K562 (cell line): ENCODE data around the gene POLR2L. TPM values are rescaled to one million over a fixed set of nuclear protein-coding genes. Genes with fewer than 3 reads are reported as not detected.
A peak's percentile ranks its signal among the peaks of the same experiment; 100 is the strongest.

ENCODE experiments used
- ATF1 ChIP-seq, 2 experiments: fragments of 450-650 bp in 1 of 2; IDR thresholded peaks; 2 replicates each; pipeline ENCODE4 v1.6.1; 2016; ENCODE audit warnings: missing compliant biosample characterization in 1 of 2, missing genetic modification characterization in 1 of 2
- BMI1 ChIP-seq: fragments of 150-350 bp; IDR thresholded peaks from 2 replicates; pipeline ENCODE4 v1.6.1; 2014; ENCODE audit warnings: low read length
- CHD4 ChIP-seq: fragments of 200-600 bp; sonication (generic); IDR thresholded peaks from 3 replicates; pipeline ENCODE4 v1.6.1; 2012; ENCODE audit warnings: low read depth, mild to moderate bottlenecking, mixed read lengths, low read length, inconsistent platforms; ENCODE audit not compliant: insufficient read depth, insufficient replicate concordance, poor library complexity, severe bottlenecking
- CREB1 ChIP-seq, 2 experiments: sonication (generic) in 1 of 2; formaldehyde crosslinking in 1 of 2; IDR thresholded peaks; 2 replicates each; pipeline versions ENCODE4 v1.6.1 to v1.8.0; 2012 to 2022; ENCODE audit warnings: inconsistent platforms in 1 of 2, mild to moderate bottlenecking in 1 of 2, missing genetic modification reagents in 1 of 2, moderate library complexity in 1 of 2
- ELF1 ChIP-seq: fragments of 200-800 bp; sonication (Bioruptor generic); IDR thresholded peaks from 2 replicates; pipeline ENCODE4 v1.6.1; 2016; ENCODE audit warnings: missing genetic modification characterization, missing compliant biosample characterization
- HDGF ChIP-seq: fragments of 450-650 bp; IDR thresholded peaks from 2 replicates; pipeline ENCODE4 v1.6.1; 2016
- L3MBTL2 ChIP-seq: fragments of 450-650 bp; IDR thresholded peaks from 2 replicates; pipeline ENCODE4 v1.6.1; 2016; ENCODE audit warnings: mild to moderate bottlenecking, moderate library complexity
- LCOR ChIP-seq: sonication (generic); formaldehyde crosslinking; IDR thresholded peaks from 2 replicates; pipeline ENCODE4 v1.8.0; 2022; ENCODE audit warnings: mild to moderate bottlenecking, missing genetic modification reagents
- MAZ ChIP-seq, 2 experiments: fragments of 450-650 bp in 1 of 2; sonication (generic) in 1 of 2; formaldehyde crosslinking; IDR thresholded peaks in 1 of 2; conservative IDR thresholded peaks in 1 of 2; 2 replicates each; pipeline versions ENCODE4 v1.4.0 to v1.5.0; 2020; ENCODE audit warnings: mild to moderate bottlenecking in 1 of 2, missing genetic modification reagents in 1 of 2
- NFIC ChIP-seq: fragments of 450-650 bp; IDR thresholded peaks from 2 replicates; pipeline ENCODE4 v1.6.1; 2017; ENCODE audit warnings: mild to moderate bottlenecking, inconsistent platforms
- NR2C2 ChIP-seq, 2 experiments: fragments of 200-800 bp in 1 of 2; sonication (Bioruptor generic) in 1 of 2; sonication (generic) in 1 of 2; formaldehyde crosslinking in 1 of 2; IDR thresholded peaks; 2 replicates each; pipeline versions ENCODE4 v1.6.1 to v1.8.0; 2016 to 2022; ENCODE audit warnings: mild to moderate bottlenecking in 1 of 2, missing compliant biosample characterization in 1 of 2, missing genetic modification characterization in 1 of 2, missing genetic modification reagents in 1 of 2
- RBM22 ChIP-seq: fragments of 200-400 bp; formaldehyde crosslinking; IDR thresholded peaks from 2 replicates; pipeline ENCODE4 v1.6.1; 2018; ENCODE audit warnings: low read length, low read depth; ENCODE audit not compliant: poor library complexity, severe bottlenecking
- SIX5 ChIP-seq, 2 experiments: IDR thresholded peaks; 2 replicates each; pipeline ENCODE4 v1.6.1; 2011; ENCODE audit warnings: low read length in 2 of 2, borderline replicate concordance in 1 of 2, low read depth in 1 of 2, mild to moderate bottlenecking in 1 of 2, moderate library complexity in 1 of 2; ENCODE audit not compliant: insufficient read depth in 1 of 2
- SLC30A9 ChIP-seq: fragments of 250-450 bp; sonication (Bioruptor Pico); IDR thresholded peaks from 2 replicates; pipeline ENCODE4 v1.8.0; 2022; ENCODE audit warnings: mild to moderate bottlenecking, moderate library complexity
- TAF1 ChIP-seq: IDR thresholded peaks from 2 replicates; pipeline ENCODE4 v1.6.1; 2011; ENCODE audit warnings: mild to moderate bottlenecking, low read length, moderate library complexity; ENCODE audit not compliant: insufficient read depth, control insufficient read depth, severe bottlenecking; ENCODE audit errors: extremely low read depth
- TRIM28 ChIP-seq: fragments of 450-650 bp; IDR thresholded peaks from 2 replicates; pipeline ENCODE4 v1.6.1; 2017
- YBX1 ChIP-seq: fragments of 450-650 bp; IDR thresholded peaks from 2 replicates; pipeline ENCODE4 v1.7.1; 2016; ENCODE audit warnings: mild to moderate bottlenecking
- ZBTB8A ChIP-seq: fragments of 450-650 bp; IDR thresholded peaks from 2 replicates; pipeline ENCODE4 v1.6.1; 2018; ENCODE audit warnings: mild to moderate bottlenecking, moderate library complexity; ENCODE audit not compliant: partially characterized antibody
- ZNF184 ChIP-seq: sonication (generic); formaldehyde crosslinking; IDR thresholded peaks from 2 replicates; pipeline ENCODE4 v1.5.0; 2020; ENCODE audit warnings: missing genetic modification reagents
- ZNF197 ChIP-seq: fragments of 200-800 bp; sonication (Bioruptor generic); IDR thresholded peaks from 2 replicates; pipeline ENCODE4 v1.6.1; 2016; ENCODE audit warnings: low read depth, missing genetic modification characterization, missing compliant biosample characterization
- ZNF584 ChIP-seq: fragments of 200-800 bp; sonication (Bioruptor generic); IDR thresholded peaks from 2 replicates; pipeline ENCODE4 v1.6.1; 2016; ENCODE audit warnings: low read depth, mild to moderate bottlenecking, missing genetic modification characterization, missing compliant biosample characterization
- ZNF780A ChIP-seq: fragments of 250-450 bp; sonication (Bioruptor Pico); IDR thresholded peaks from 2 replicates; pipeline ENCODE4 v1.5.0; 2021; ENCODE audit warnings: mild to moderate bottlenecking
- polyA plus RNA-seq, 8 experiments: library from polyadenylated mRNA; depleted of rRNA in 4 of 8; stranded (reverse) in 5 of 8; unstranded in 3 of 8; fragments of >200 nt; fragmentation: Nextera tagmentation in 2 of 8; fragmentation: Illumina TruSeq in 1 of 8; extraction: Ambion mirVana in 2 of 8; extraction: Trizol in 1 of 8; gene quantifications; 2 replicates each; pipeline versions ENCODE4 v1.2.1 to v1.2.3, GENCODE V29; 2011 to 2014; ENCODE audit warnings: inconsistent platforms in 1 of 8, missing spikeins in 1 of 8
- total RNA-seq, 7 experiments: library from RNA; depleted of rRNA in 6 of 7; stranded (reverse); fragments of >200 nt in 6 of 7; fragmentation: Illumina TruSeq in 2 of 7; extraction: Trizol in 2 of 7; gene quantifications; 2 replicates each; pipeline versions ENCODE4 v1.2.1 to v1.2.3, GENCODE V29; 2011 to 2021; ENCODE audit warnings: low replicate concordance in 1 of 7
- TF ChIP-seq, protein P1 (sequence below), 2 experiments: IDR thresholded peaks; 2 replicates each; pipeline ENCODE4 v1.6.1; 2011; ENCODE audit warnings: borderline replicate concordance in 1 of 2, control low read depth in 1 of 2, low read depth in 1 of 2, low read length in 1 of 2, mild to moderate bottlenecking in 1 of 2, mixed read lengths in 1 of 2, moderate library complexity in 1 of 2; ENCODE audit not compliant: insufficient read depth in 1 of 2, insufficient read length in 1 of 2, poor library complexity in 1 of 2, severe bottlenecking in 1 of 2; ENCODE audit errors: extremely low read depth in 1 of 2
- TF ChIP-seq, protein P2 (sequence below): fragments of 450-650 bp; formaldehyde crosslinking; IDR thresholded peaks from 2 replicates; pipeline ENCODE4 v1.4.0; 2022; ENCODE audit warnings: missing genetic modification characterization

The POLR2L gene
- total and polyA plus RNA-seq, 9 of the 15 experiments (the other 6 are each of a cell fraction or from before 2014, with no cell fraction given) = 38.3 to 688 (median 108) TPM

DNA sequence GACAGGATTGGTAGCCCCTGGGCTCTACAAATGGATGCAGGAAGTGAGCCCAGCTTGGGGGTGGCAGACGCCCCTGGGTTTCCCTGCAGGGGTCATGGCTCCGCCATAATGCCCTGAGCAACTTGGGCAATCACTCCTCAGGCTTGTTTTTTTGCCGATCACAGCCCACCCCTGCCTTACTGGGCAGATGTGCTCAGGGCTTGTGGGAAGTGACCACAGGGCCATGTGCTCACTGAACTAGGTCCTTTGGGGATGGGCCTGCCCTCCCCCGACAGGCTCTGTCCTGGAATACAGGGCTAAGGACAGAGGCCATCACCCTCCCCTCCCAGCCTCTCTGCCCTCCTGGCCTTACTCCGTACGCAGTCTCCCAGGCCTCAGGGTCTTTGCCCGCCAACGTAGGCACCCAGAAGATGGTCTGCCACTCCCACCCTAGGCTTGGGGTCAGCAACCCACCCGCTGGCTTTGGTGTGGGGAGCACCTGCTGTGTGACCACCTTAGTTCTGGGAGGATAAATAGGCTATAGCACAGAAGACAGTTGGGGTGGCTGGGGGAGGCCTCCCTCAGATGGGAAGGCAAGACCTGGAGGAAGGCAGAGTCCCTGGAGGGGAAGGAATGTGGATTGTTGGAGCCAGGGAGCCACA is 28.8 kb downstream of the POLR2L start (continued):
- TF ChIP-seq SIX5 (IDR thresholded peaks at IDR 0.05; ENCODE audit: borderline replicate concordance in 1 of 2, insufficient read depth in 1 of 2, low read depth in 1 of 2, low read length in 2 of 2) (no peak), L3MBTL2 (no peak), CREB1 (IDR thresholded peaks at IDR 0.05) (no peak), CREB1 (CRISPR knock-in tag; IDR thresholded peaks at IDR 0.05) (no peak), TAF1 (no peak), MAZ (CRISPR knock-in tag; conservative IDR thresholded peaks at IDR 0.05 in 1 of 2, IDR thresholded peaks at IDR 0.05 in 1 of 2) (no peak), ATF1 (CRISPR knock-in tag; IDR thresholded peaks at IDR 0.05) (no peak), ATF1 (tag; IDR thresholded peaks at IDR 0.05) (no peak), NFIC (no peak), ZNF197 (CRISPR knock-in tag) (no peak), NR2C2 (CRISPR knock-in tag; IDR thresholded peaks at IDR 0.05) (no peak), NR2C2 (tag; IDR thresholded peaks at IDR 0.05) (no peak), SLC30A9 (CRISPR knock-in tag) (no peak), ZNF780A (CRISPR knock-in tag) (no peak), BMI1 (no peak), ZNF584 (CRISPR knock-in tag) (no peak), CHD4 (no peak), TRIM28 (no peak), ZBTB8A (no peak), LCOR (0 out of 2 replicates have a peak, but pooled peaks have one; percentile 66), RBM22 (peak; percentile 78), HDGF (no peak), ZNF184 (CRISPR knock-in tag) (no peak), ELF1 (tag) (no peak), YBX1 (no peak)
- TF ChIP-seq, protein P1, sequence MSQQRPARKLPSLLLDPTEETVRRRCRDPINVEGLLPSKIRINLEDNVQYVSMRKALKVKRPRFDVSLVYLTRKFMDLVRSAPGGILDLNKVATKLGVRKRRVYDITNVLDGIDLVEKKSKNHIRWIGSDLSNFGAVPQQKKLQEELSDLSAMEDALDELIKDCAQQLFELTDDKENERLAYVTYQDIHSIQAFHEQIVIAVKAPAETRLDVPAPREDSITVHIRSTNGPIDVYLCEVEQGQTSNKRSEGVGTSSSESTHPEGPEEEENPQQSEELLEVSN (IDR thresholded peaks at IDR 0.05; ENCODE audit: borderline replicate concordance in 1 of 2, extremely low read depth in 1 of 2, insufficient read depth in 1 of 2, insufficient read length in 1 of 2, low read depth in 1 of 2, low read length in 1 of 2, poor library complexity in 1 of 2, severe bottlenecking in 1 of 2) = no peak
- TF ChIP-seq, protein P2, sequence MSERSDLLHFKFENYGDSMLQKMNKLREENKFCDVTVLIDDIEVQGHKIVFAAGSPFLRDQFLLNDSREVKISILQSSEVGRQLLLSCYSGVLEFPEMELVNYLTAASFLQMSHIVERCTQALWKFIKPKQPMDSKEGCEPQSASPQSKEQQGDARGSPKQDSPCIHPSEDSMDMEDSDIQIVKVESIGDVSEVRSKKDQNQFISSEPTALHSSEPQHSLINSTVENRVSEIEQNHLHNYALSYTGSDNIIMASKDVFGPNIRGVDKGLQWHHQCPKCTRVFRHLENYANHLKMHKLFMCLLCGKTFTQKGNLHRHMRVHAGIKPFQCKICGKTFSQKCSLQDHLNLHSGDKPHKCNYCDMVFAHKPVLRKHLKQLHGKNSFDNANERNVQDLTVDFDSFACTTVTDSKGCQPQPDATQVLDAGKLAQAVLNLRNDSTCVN (CRISPR knock-in tag) = no peak
